RWPE2 (cell line): ENCODE measurements around the gene NDUFA13.

Source experiments
- ATAC-seq: fragments of 200-7000 bp; cut with Tn5 transposase; 3 replicates; pipeline ENCODE4 v1.9.1; 2021; ENCODE audit warnings: low read depth
- DNase-seq: peaks from one replicate; pipeline ENCODE4 v3.0.0-alpha.2; 2020; ENCODE audit warnings: low spot score
- H3K27ac ChIP-seq: fragments of 450-650 bp; 2 replicates; pipeline ENCODE4 v1.5.1; 2017; ENCODE audit warnings: mild to moderate bottlenecking; ENCODE audit not compliant: poor library complexity, severe bottlenecking
- H3K27me3 ChIP-seq: fragments of 250-450 bp; sonication (Bioruptor Pico); 2 replicates; pipeline ENCODE4 v1.5.1; 2021; ENCODE audit warnings: mild to moderate bottlenecking, moderate library complexity; ENCODE audit not compliant: insufficient read depth, poor library complexity, severe bottlenecking
- H3K36me3 ChIP-seq: fragments of 250-450 bp; sonication (Bioruptor Pico); 2 replicates; pipeline ENCODE4 v1.5.1; 2020; ENCODE audit warnings: low read depth, mild to moderate bottlenecking, moderate library complexity
- H3K4me1 ChIP-seq: fragments of 250-450 bp; sonication (Bioruptor Pico); 2 replicates; pipeline ENCODE4 v1.5.1; 2021; ENCODE audit warnings: mild to moderate bottlenecking, moderate library complexity; ENCODE audit not compliant: insufficient read depth, poor library complexity, severe bottlenecking
- H3K4me3 ChIP-seq: fragments of 250-450 bp; sonication (Bioruptor Pico); 2 replicates; pipeline ENCODE4 v1.5.1; 2021; ENCODE audit warnings: mild to moderate bottlenecking, moderate library complexity; ENCODE audit not compliant: severe bottlenecking
- H3K9me3 ChIP-seq: fragments of 250-450 bp; sonication (Bioruptor Pico); 2 replicates; pipeline ENCODE4 v1.5.1; 2021; ENCODE audit warnings: mild to moderate bottlenecking, moderate library complexity; ENCODE audit not compliant: severe bottlenecking
- TF ChIP-seq, protein P1 (sequence below): fragments of 450-650 bp; IDR thresholded peaks from one replicate; pipeline ENCODE4 v1.5.1; 2017; ENCODE audit warnings: mild to moderate bottlenecking, moderate library complexity; ENCODE audit not compliant: poor library complexity, severe bottlenecking

The NDUFA13 gene

DNA sequence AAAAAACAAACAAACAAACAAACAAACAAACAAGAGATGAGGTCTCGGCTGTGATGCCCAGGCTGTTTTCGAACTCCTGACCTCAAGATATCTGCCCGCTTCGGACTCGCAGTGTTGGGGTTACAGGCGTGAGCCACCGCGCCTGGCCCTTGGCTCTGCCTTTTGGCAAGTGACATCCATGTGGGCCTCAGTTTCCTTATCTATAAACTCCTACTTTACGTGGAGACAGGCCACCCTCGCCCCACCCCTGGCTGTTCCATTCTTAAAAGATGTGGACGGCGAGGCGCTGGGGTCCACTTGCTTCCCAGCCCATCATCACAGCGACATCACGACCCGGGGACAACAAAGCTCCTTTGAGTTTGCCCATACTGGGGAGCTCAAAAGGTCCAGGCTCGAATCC is 2.3 kb upstream of the NDUFA13 start:
- DNase-seq: no peak
- no peaks in the 10 kb centered on the region for H3K27me3 ChIP-seq
- peaks cover 9% of the 10 kb centered on the region; the same call in 1 of the 2 replicates for H3K36me3 ChIP-seq
- ATAC-seq: no peak
- H3K27ac ChIP-seq: no peak overlapping the region
- TF ChIP-seq, protein P1, sequence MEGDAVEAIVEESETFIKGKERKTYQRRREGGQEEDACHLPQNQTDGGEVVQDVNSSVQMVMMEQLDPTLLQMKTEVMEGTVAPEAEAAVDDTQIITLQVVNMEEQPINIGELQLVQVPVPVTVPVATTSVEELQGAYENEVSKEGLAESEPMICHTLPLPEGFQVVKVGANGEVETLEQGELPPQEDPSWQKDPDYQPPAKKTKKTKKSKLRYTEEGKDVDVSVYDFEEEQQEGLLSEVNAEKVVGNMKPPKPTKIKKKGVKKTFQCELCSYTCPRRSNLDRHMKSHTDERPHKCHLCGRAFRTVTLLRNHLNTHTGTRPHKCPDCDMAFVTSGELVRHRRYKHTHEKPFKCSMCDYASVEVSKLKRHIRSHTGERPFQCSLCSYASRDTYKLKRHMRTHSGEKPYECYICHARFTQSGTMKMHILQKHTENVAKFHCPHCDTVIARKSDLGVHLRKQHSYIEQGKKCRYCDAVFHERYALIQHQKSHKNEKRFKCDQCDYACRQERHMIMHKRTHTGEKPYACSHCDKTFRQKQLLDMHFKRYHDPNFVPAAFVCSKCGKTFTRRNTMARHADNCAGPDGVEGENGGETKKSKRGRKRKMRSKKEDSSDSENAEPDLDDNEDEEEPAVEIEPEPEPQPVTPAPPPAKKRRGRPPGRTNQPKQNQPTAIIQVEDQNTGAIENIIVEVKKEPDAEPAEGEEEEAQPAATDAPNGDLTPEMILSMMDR: no peak
- H3K4me1 ChIP-seq: no peaks in the 10 kb centered on the region
- H3K9me3 ChIP-seq: peaks cover 2% of the 10 kb centered on the region
- no peak overlapping the region for H3K4me3 ChIP-seq

DNA sequence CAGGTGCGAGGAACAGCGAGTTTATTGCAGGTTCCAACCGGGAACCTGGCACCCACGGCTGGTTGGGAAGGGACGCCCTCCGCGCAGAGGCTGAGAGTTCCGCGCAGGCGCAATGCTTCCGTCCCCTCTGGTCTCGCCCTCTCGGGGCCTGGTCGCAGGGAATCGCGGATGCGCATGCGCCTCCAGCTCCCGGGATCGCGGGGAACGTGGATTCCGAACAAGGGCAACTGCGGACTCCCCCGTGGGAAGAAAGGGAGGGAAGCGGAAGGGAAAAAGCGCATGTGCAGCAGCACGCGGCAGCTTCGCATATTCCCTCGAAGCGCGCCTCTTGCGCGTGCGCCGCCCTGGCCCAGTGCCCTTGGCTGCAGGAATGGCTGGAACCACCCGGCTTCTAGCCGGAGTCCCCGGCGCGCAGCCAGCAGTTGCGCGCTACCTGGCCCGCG is 1.8 kb upstream of the NDUFA13 start:
- TF ChIP-seq, protein P1: no peak
- peaks cover 9% of the 10 kb centered on the region; the same call in 1 of the 2 replicates for H3K36me3 ChIP-seq
- H3K27me3 ChIP-seq: no peaks in the 10 kb centered on the region
- no peak overlapping the region for H3K27ac ChIP-seq
- H3K9me3 ChIP-seq: peaks cover 2% of the 10 kb centered on the region
- no peak overlapping the region for H3K4me3 ChIP-seq
- no peak for DNase-seq
- H3K4me1 ChIP-seq: no peaks in the 10 kb centered on the region
- ATAC-seq: no peak

DNA sequence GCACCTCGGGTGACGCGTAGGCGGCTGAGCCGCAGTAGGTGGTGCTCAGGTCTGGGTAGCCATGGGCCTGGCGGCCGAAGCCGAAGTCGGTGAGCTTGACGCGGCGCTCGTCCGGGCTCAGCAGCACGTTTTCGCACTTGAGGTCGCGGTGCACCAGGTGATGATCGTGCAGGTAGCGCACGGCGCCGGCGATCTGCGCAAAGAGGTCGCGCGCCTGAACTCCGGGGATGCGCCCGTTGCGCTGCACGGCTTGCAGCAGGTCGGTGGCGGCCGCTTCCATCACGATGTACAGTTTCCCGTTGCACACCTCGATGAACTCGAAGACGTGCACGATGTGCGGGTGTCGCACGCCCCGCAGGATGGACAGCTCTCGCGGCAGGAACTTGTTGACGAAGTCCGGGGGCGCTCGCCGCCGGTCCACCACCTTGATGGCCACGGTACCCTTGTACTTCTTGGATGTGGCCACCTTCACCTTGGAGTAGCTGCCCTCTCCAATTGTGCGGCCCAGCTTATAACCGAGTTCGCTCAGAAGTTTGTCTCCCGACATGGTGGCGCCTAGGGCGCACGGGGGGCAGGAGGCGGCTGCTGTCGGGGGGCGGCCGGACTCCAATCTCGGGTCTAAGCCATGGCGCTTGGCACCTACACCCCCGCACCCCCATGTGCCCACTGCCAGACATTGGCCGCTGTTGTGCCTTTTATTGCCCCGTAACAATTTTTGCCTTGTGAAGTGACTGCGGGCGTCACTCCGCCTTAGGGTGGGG is 964 bp upstream of the NDUFA13 start, which contains the start of gene TSSK6:
TSS of gene TSSK6 (minus strand) at position 668 of the 761 bp plus-strand sequence. CDS start at position 547, 121 bp downstream.
- Histone ChIP-seq H3K27me3 (no peaks in the 10 kb centered on the region), H3K4me3 (peak within 1 kb of the TSS; percentile 64), H3K36me3 (peaks cover 10% of the 10 kb centered on the region), H3K9me3 (peaks cover 2% of the 10 kb centered on the region), H3K27ac (peak within 1 kb of the TSS; percentile 50), H3K4me1 (no peaks in the 10 kb centered on the region)
- ATAC-seq: no peak
- TF ChIP-seq, protein P1: no peak
- DNase-seq: no peak

DNA sequence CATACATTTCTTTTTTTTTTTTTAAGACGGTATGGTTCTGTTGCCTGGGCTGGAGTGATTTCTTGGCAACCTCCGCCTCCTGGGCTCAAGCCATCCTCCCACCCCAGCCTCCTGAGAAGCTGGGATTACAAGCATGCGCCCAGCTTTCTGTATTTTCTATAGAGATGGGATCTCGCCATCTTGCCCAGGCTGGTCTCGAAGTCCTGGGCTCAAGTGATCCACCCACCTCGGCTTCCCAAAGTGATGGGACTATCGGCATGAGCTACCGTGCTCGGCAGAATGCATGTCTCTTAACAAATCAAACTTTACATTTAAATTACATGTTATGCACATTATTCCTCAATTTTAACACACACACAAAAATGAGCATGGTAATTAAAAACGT is 1.2 kb downstream of the NDUFA13 start:
- Histone ChIP-seq H3K4me3 (peak overlapping the region; percentile 64), H3K27me3 (no peaks in the 10 kb centered on the region), H3K36me3 (peaks cover 26% of the 10 kb centered on the region), H3K4me1 (no peaks in the 10 kb centered on the region), H3K9me3 (peaks cover 2% of the 10 kb centered on the region), H3K27ac (no peak overlapping the region)
- DNase-seq: no peak
- ATAC-seq: no peak
- TF ChIP-seq, protein P1: no peak

DNA sequence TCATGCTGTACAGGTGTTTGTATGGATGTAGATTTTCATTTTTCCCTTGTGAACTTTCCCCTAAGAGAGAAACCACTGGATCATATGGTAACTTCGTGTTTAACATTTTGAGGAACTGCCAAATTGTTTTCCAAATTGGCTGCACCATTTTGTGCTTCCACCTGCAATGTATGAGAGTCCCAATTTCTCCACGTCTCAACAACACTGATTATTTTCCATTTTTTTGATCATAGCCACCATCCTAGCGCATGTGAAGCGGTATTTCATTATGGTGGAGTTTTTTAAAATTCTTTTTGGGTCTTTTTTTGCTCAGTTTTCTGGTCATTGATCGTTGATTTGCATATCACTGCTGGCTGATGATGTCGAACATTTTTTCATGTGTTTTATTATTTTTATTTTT is 5.0 kb downstream of the NDUFA13 start:
- Histone ChIP-seq H3K9me3 (no peaks in the 10 kb centered on the region), H3K27me3 (no peaks in the 10 kb centered on the region), H3K4me3 (no peak overlapping the region), H3K36me3 (peaks cover 32% of the 10 kb centered on the region), H3K4me1 (no peaks in the 10 kb centered on the region), H3K27ac (no peak overlapping the region)
- TF ChIP-seq, protein P1: no peak
- DNase-seq: no peak
- no peak for ATAC-seq
